ENCODE results near the gene NKD1.

The NKD1 gene

GRCh38 chr16:50657241-50657640 lies 109.0 kb downstream of the NKD1 start:
- no peak for DNase-seq

- no peak for DNase-seq
Measured at GRCh38 chr16:50659806-50660205, 111.6 kb downstream of the NKD1 start.

GRCh38 chr16:50662306-50662940 lies 114.2 kb downstream of the NKD1 start:
- DNase-seq: no peak

- DNase-seq: no peak
Measured at GRCh38 chr16:50664270-50664669, 116.1 kb downstream of the NKD1 start.

- DNase-seq: peak; percentile 48 to 85 (median 73)
Measured at GRCh38 chr16:50665128-50665878, 117.1 kb downstream of the NKD1 start.

- DNase-seq: peak in 2 of 4 experiments; percentile 5 to 45
Measured at GRCh38 chr16:50666658-50667496, 118.7 kb downstream of the NKD1 start.

GRCh38 chr16:50667497-50668367 lies 119.5 kb downstream of the NKD1 start:
- no peak for DNase-seq

GRCh38 chr16:50668368-50669008 lies 120.3 kb downstream of the NKD1 start:
- DNase-seq: no peak

GRCh38 chr16:50669741-50670140 lies 121.5 kb downstream of the NKD1 start:
- DNase-seq: no peak

- no peak for DNase-seq
Measured at GRCh38 chr16:50670476-50670875, 122.3 kb downstream of the NKD1 start.

- peak in 2 of 4 experiments; percentile 9 to 25 for DNase-seq
Measured at GRCh38 chr16:50671644-50672260, 123.6 kb downstream of the NKD1 start.

GRCh38 chr16:50673496-50674275 lies 125.5 kb downstream of the NKD1 start:
- no peak for DNase-seq

- DNase-seq: no peak
Measured at GRCh38 chr16:50674831-50675230, 126.6 kb downstream of the NKD1 start.

- DNase-seq: no peak
Measured at GRCh38 chr16:50675686-50676610, 127.8 kb downstream of the NKD1 start.

- no peak for DNase-seq
Measured at GRCh38 chr16:50676684-50677225, 128.6 kb downstream of the NKD1 start.

- no peak for DNase-seq
Measured at GRCh38 chr16:50677351-50677750, 129.2 kb downstream of the NKD1 start.

GRCh38 chr16:50678531-50678930 lies 130.3 kb downstream of the NKD1 start:
- DNase-seq: no peak

- DNase-seq: no peak
Measured at GRCh38 chr16:50679266-50679665, 131.1 kb downstream of the NKD1 start.
